Gastroesophageal sphincter (tissue), 4 donors: Measurements from ENCODE around the gene ZNF280B. TPM values are rescaled to one million over a fixed set of nuclear protein-coding genes. Genes with fewer than 3 reads are reported as not detected.
"Not testable (repeated sequence)": the region's sequence is repeated elsewhere in the genome, so short reads cannot be mapped to it uniquely, and the experiment has no call there.

Source experiments
- ATAC-seq: fragments of 150-250 bp; one replicate; pipeline ENCODE4 v1.9.1; 2016; ENCODE audit warnings: mild to moderate bottlenecking, moderate library complexity
- H3K27ac ChIP-seq, 4 donors: fragments of 200-600 bp; sonication (generic) in 3 of 4; 1 replicate in 3 of 4; 2 replicates in 1 of 4; pipeline ENCODE4 v1.5.1; 2016 to 2019
- H3K27me3 ChIP-seq: fragments of 200-600 bp; sonication (generic); one replicate; pipeline ENCODE4 v1.5.1; 2019
- H3K36me3 ChIP-seq, 2 donors: fragments of 200-600 bp; sonication (generic); one replicate each; pipeline ENCODE4 v1.5.1; 2019; ENCODE audit warnings: control low read depth in 1 of 2
- H3K4me1 ChIP-seq, 3 donors: fragments of 200-600 bp; sonication (generic); 1 replicate in 2 of 3; 2 replicates in 1 of 3; pipeline ENCODE4 v1.5.1; 2016 to 2019; ENCODE audit warnings: control low read depth in 2 of 3
- H3K4me3 ChIP-seq, 2 donors: fragments of 200-600 bp; sonication (generic); one replicate each; pipeline ENCODE4 v1.5.1; 2019; ENCODE audit warnings: mild to moderate bottlenecking in 1 of 2, moderate library complexity in 1 of 2
- H3K9me3 ChIP-seq, 3 donors: fragments of 200-600 bp; sonication (generic); one replicate each; pipeline ENCODE4 v1.5.1; 2017 to 2019; ENCODE audit warnings: control low read depth in 2 of 3
- EP300 ChIP-seq: sonication (generic); formaldehyde crosslinking; IDR thresholded peaks from one replicate; pipeline ENCODE4 v1.6.1; 2017; ENCODE audit warnings: antibody characterized with exemption, mild to moderate bottlenecking
- POLR2A ChIP-seq, 2 donors: fragments of 450-650 bp; IDR thresholded peaks; one replicate each; pipeline ENCODE4 v1.6.1; 2017; ENCODE audit warnings: antibody characterized with exemption in 2 of 2, mild to moderate bottlenecking in 2 of 2, moderate library complexity in 1 of 2
- POLR2AphosphoS5 ChIP-seq: sonication (generic); formaldehyde crosslinking; IDR thresholded peaks from one replicate; pipeline ENCODE4 v1.6.1; 2017; ENCODE audit warnings: antibody characterized with exemption
- WGBS, 2 donors: methylation state at CpG; one replicate each; pipeline ENCODE4 v1.1.5; 2018; ENCODE audit warnings: low coverage in 1 of 2; 5-methylcytosine and 5-hydroxymethylcytosine counted together
- total RNA-seq, 4 donors: library from RNA; depleted of rRNA; stranded (reverse); fragments of >200 nt; gene quantifications; one replicate each; pipeline ENCODE4 v1.1.0, GENCODE V29; 2016
- TF ChIP-seq, protein P1 (sequence below), 4 experiments: fragments of 200-600 bp in 2 of 4; fragments of 450-650 bp in 2 of 4; sonication (generic) in 1 of 4; IDR thresholded peaks; one replicate each; pipeline ENCODE4 v1.5.1; 2017 to 2019; ENCODE audit warnings: antibody characterized with exemption in 4 of 4, mild to moderate bottlenecking in 2 of 4, moderate library complexity in 2 of 4

The ZNF280B gene
- total RNA-seq, 4 donors from 2014 or later, result 0.16 to 1.1 (median 0.44) TPM

DNA sequence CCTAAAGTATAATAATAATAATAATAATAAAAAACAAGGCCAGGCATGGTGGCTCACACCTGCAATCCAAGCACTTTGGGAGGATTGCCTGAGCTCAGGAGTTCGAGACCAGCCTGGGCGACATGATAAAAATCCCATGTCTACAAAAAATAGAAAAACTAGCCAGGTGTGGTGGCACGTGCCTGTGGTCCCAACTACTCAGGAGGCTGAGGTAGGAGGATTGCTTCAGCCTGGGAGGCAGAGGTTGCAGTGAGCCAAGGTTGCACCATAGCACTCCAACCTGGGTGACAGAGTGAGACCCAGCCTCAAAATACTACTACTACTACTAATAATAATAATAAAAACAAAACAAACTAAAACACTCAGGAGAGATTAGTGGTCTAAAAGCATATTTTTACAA, 27.1 kb upstream of the ZNF280B start:
- Histone ChIP-seq H3K36me3 (no peaks in the 10 kb centered on the region), H3K27ac (no peak overlapping the region), H3K4me3 (no peak overlapping the region), H3K27me3 (peaks cover 27% of the 10 kb centered on the region), H3K9me3 (peaks cover 0 to 6% (median 0%) of the 10 kb centered on the region in 3 donors), H3K4me1 (no peaks in the 10 kb centered on the region)
- no peak for ATAC-seq
- WGBS, 2 donors, result 29 to 73% methylated on average over 1 to 3 of the region's 3 CpGs
- TF ChIP-seq POLR2A (IDR thresholded peaks at IDR 0.05), result no peak
- no peak for TF ChIP-seq POLR2AphosphoS5
- TF ChIP-seq EP300, result no peak
- TF ChIP-seq, protein P1, sequence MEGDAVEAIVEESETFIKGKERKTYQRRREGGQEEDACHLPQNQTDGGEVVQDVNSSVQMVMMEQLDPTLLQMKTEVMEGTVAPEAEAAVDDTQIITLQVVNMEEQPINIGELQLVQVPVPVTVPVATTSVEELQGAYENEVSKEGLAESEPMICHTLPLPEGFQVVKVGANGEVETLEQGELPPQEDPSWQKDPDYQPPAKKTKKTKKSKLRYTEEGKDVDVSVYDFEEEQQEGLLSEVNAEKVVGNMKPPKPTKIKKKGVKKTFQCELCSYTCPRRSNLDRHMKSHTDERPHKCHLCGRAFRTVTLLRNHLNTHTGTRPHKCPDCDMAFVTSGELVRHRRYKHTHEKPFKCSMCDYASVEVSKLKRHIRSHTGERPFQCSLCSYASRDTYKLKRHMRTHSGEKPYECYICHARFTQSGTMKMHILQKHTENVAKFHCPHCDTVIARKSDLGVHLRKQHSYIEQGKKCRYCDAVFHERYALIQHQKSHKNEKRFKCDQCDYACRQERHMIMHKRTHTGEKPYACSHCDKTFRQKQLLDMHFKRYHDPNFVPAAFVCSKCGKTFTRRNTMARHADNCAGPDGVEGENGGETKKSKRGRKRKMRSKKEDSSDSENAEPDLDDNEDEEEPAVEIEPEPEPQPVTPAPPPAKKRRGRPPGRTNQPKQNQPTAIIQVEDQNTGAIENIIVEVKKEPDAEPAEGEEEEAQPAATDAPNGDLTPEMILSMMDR (IDR thresholded peaks at IDR 0.05), result no peak

GRCh38 chr22:22534604-22535415, 26.3 kb upstream of the ZNF280B start:
- H3K27ac ChIP-seq, result no peak overlapping the region
- no peaks in the 10 kb centered on the region for H3K9me3 ChIP-seq
- WGBS, 2 donors, result 76 to 79% methylated on average over 7 to 8 of the region's 9 CpGs
- H3K36me3 ChIP-seq, result no peaks in the 10 kb centered on the region
- no peaks in the 10 kb centered on the region for H3K4me1 ChIP-seq
- H3K27me3 ChIP-seq, result peaks cover 27% of the 10 kb centered on the region
- no peak for ATAC-seq
- no peak for TF ChIP-seq POLR2A (IDR thresholded peaks at IDR 0.05)
- TF ChIP-seq, protein P1 (IDR thresholded peaks at IDR 0.05), result no peak
- no peak for TF ChIP-seq POLR2AphosphoS5
- TF ChIP-seq EP300, result no peak
- H3K4me3 ChIP-seq, result no peak overlapping the region

- WGBS, 2 donors, result 57 to 74% methylated on average over 3 to 5 of the region's 5 CpGs
- no peak overlapping the region for H3K4me3 ChIP-seq
- peaks cover 28% of the 10 kb centered on the region for H3K27me3 ChIP-seq
- no peaks in the 10 kb centered on the region for H3K9me3 ChIP-seq
- H3K27ac ChIP-seq, result no peak overlapping the region
- ATAC-seq, result no peak
- H3K36me3 ChIP-seq, result no peaks in the 10 kb centered on the region
- no peak for TF ChIP-seq POLR2AphosphoS5
- no peaks in the 10 kb centered on the region for H3K4me1 ChIP-seq
Measured at GRCh38 chr22:22533863-22534262, 25.3 kb upstream of the ZNF280B start.

GRCh38 chr22:22533417-22533816, 24.9 kb upstream of the ZNF280B start:
- no peaks in the 10 kb centered on the region for H3K4me1 ChIP-seq
- ATAC-seq, result no peak
- WGBS, 2 donors, result no CpG with 5 or more reads among the region's 1 CpG
- H3K36me3 ChIP-seq, result no peaks in the 10 kb centered on the region
- H3K4me3 ChIP-seq, result no peak overlapping the region
- no peaks in the 10 kb centered on the region for H3K9me3 ChIP-seq
- no peak overlapping the region for H3K27ac ChIP-seq
- TF ChIP-seq, protein P1 (IDR thresholded peaks at IDR 0.05), result no peak
- H3K27me3 ChIP-seq, result peaks cover 26% of the 10 kb centered on the region

- H3K9me3 ChIP-seq, ATAC-seq, H3K4me1 ChIP-seq, H3K27ac ChIP-seq, H3K36me3 ChIP-seq, H3K4me3 ChIP-seq: not testable (repeated sequence)
- H3K27me3 ChIP-seq, result peaks cover 23% of the 10 kb centered on the region
- WGBS, 2 donors, result 72 to 96% methylated on average over 5 to 6 of the region's 12 CpGs
Measured at GRCh38 chr22:22532547-22533071, 24.1 kb upstream of the ZNF280B start.
